ENCODE results near the gene GDA.

DNA sequence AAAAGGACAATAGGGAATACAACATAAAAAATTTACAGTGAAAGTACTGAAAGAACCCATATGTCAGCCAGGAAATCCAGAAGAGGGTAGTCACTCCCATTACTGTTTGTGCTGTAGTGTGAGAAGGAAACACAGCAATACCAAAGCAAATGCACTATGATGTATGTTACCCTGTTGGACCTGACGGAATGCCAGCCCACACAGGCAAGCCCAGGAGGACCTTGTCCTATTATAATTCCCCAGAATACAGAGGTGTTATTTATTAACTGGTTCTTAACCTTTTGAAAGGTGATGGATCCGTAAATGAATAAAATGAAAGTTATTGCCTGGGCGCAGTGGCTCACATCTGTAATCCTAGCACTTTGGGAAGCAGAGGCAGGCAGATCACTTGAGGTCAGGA is 79.0 kb downstream of the GDA start:
- TF ChIP-seq, protein P1, sequence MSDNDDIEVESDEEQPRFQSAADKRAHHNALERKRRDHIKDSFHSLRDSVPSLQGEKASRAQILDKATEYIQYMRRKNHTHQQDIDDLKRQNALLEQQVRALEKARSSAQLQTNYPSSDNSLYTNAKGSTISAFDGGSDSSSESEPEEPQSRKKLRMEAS (IDR thresholded peaks at IDR 0.05; ENCODE audit: low read depth, low read length): no peak
- no peak for TF ChIP-seq CTCF (IDR thresholded peaks at IDR 0.05; ENCODE audit: low read depth, low read length)

All from NB4 (cell line).